Measurements from ENCODE around the gene AQP12B.
"Not testable (repeated sequence)": the region's sequence is repeated elsewhere in the genome, so short reads cannot be mapped to it uniquely, and the experiment has no call there.

- not testable (repeated sequence) for TF ChIP-seq CTCF (optimal IDR thresholded peaks at IDR 0.05 in 1 of 3, IDR thresholded peaks at IDR 0.05 in 1 of 3, conservative IDR thresholded peaks at IDR 0.05 in 1 of 3; ENCODE audit: extremely low read depth in 1 of 3, insufficient read depth in 2 of 3, low read length in 3 of 3); EZH2 (IDR thresholded peaks at IDR 0.05; ENCODE audit: low read length)
Measured at GRCh38 chr2:240696469-240696868, 13.8 kb upstream of the AQP12B start.
